Heart left ventricle (tissue), 16 donors: Measurements from ENCODE around the gene PLEKHA7. TPM values are rescaled to one million over a fixed set of nuclear protein-coding genes. Genes with fewer than 3 reads are reported as not detected.
A peak's percentile ranks its signal among the peaks of the same experiment; 100 is the strongest.

Experiments used
- ATAC-seq, 4 donors: fragments of 200-7000 bp; cut with Tn5 transposase; one replicate each; pipeline ENCODE4 v1.9.1; 2020 to 2022; ENCODE audit warnings: moderate library complexity in 4 of 4, mild to moderate bottlenecking in 3 of 4, moderate number of reproducible peaks in 1 of 4
- DNase-seq, 5 donors: peaks; one replicate each; pipeline ENCODE4 v3.0.0-alpha.2; 2020
- H3K27ac ChIP-seq, 12 donors: fragments of 200-600 bp; sonication (generic) in 4 of 12; one replicate each; pipeline versions ENCODE4 v1.5.0 to v1.8.0; 2016 to 2022; ENCODE audit warnings: mild to moderate bottlenecking in 2 of 12
- H3K27me3 ChIP-seq, 9 donors: fragments of 200-600 bp; sonication (generic) in 2 of 9; one replicate each; pipeline versions ENCODE4 v1.5.1 to v1.8.0; 2016 to 2022; ENCODE audit warnings: mild to moderate bottlenecking in 3 of 9
- H3K36me3 ChIP-seq, 9 donors: fragments of 200-600 bp; sonication (generic) in 2 of 9; one replicate each; pipeline versions ENCODE4 v1.5.0 to v1.8.0; 2018 to 2022; ENCODE audit warnings: mild to moderate bottlenecking in 2 of 9
- H3K4me1 ChIP-seq, 12 donors: fragments of 200-600 bp; sonication (generic) in 4 of 12; one replicate each; pipeline versions ENCODE4 v1.5.0 to v1.8.0; 2016 to 2022; ENCODE audit warnings: mild to moderate bottlenecking in 3 of 12
- H3K4me3 ChIP-seq, 12 donors: fragments of 200-600 bp; sonication (generic) in 4 of 12; one replicate each; pipeline versions ENCODE4 v1.5.0 to v1.8.0; 2017 to 2022; ENCODE audit warnings: mild to moderate bottlenecking in 9 of 12, moderate library complexity in 4 of 12
- H3K9me3 ChIP-seq, 12 donors: fragments of 200-600 bp; sonication (generic) in 4 of 12; one replicate each; pipeline versions ENCODE4 v1.5.0 to v1.8.0; 2016 to 2022; ENCODE audit warnings: mild to moderate bottlenecking in 1 of 12
- CTCF ChIP-seq, 12 donors: fragments of 200-600 bp; sonication (generic) in 4 of 12; IDR thresholded peaks; one replicate each; pipeline versions ENCODE4 v1.5.0 to v1.8.0; 2018 to 2022; ENCODE audit warnings: antibody characterized with exemption in 12 of 12, mild to moderate bottlenecking in 5 of 12
- POLR2A ChIP-seq, 2 donors: fragments of 450-650 bp; IDR thresholded peaks; one replicate each; pipeline ENCODE4 v1.6.1; 2017; ENCODE audit warnings: antibody characterized with exemption in 2 of 2, mild to moderate bottlenecking in 2 of 2, moderate library complexity in 2 of 2
- WGBS, 4 donors: extraction: QIAGEN DNeasy Blood & Tissue Kit in 2 of 4; methylation state at CpG; one replicate each; pipeline versions ENCODE4 v1.1.5 to v1.1.7; 2013 to 2018; 5-methylcytosine and 5-hydroxymethylcytosine counted together
- intact Hi-C, 10 donors: fragments of 100-400 bp; cut with DNase I; formaldehyde crosslinking; loops; one replicate each; pipeline versions ENCODE4 v1.11.1 to v1.14.2; 2022
- polyA plus RNA-seq, 2 donors: library from polyadenylated mRNA; stranded (reverse); fragments of 200-250 nt; gene quantifications; one replicate each; pipeline ENCODE4 v1.2.3, GENCODE V29; 2013
- total RNA-seq, 9 donors: library from RNA; depleted of rRNA in 2 of 9; stranded (reverse); fragments of >200 nt in 2 of 9; fragmentation: NEBNext Ultra II Directional in 3 of 9; extraction: Animal tissue kit (Norgen Biotek cat#: 25700) in 3 of 9; gene quantifications; one replicate each; pipeline versions ENCODE4 v1.1.0 to v1.2.4, GENCODE V29; 2016 to 2023
- donor health status: ischemic (EF 13 %, LVEDD 7.1; RV severe dilation, severe dysfunction).
- donor health status: healthy with polysubstance abuse.
- donor health status: DM: no; HTN: yes; CAD: no.
- donor health status: DM: no; HTN: no; CAD: no.
- donor health status: ischemic (EF 25% LVEDD 6.9; RV normal size, moderate dysfunction).
- donor health status: ischemic (EF 25% LVEDD 5.7; RV mildly dilated, moderate dysfunction).
- donor health status: healthy.
- donor health status: DM: yes; HTN: yes; CAD: no.
- donor health status: ischemic (EF 35%, LVEDD 5.7; RV mildly dilated, moderate dysfunction).
- donor health status: nonischemic (EF 11% LVEDD 7.7; RV severe dilation, severe dysfunction).
- donor health status: DM: yes; HTN: yes; CAD: no.
- donor health status: PGD.
- donor health status: ischemic (EF 29% LVEDD 5.4; RV normal size, mild dysfunction).
- donor health status: nonischemic (EF 23%, LVEDD 6.1; RV moderate dilation, normal function).

Gene PLEKHA7
- total and polyA plus RNA-seq, 11 donors = 13.1 to 57.5 (median 23.5) TPM

GRCh38 chr11:16793009-16793408, 221.2 kb downstream of the PLEKHA7 start:
- no peak for ATAC-seq
- Histone ChIP-seq H3K9me3 (no peaks in the 10 kb centered on the region), H3K36me3 (peaks cover 0 to 40% (median 7%) of the 10 kb centered on the region in 9 donors), H3K27ac (peak overlapping the region in 5 of 12 donors; percentile 1 to 71 (median 19)), H3K4me1 (peaks cover 0 to 82% (median 33%) of the 10 kb centered on the region in 12 donors), H3K4me3 (no peak overlapping the region), H3K27me3 (no peaks in the 10 kb centered on the region)
- intact Hi-C loops = no loop called here
- TF ChIP-seq POLR2A (IDR thresholded peaks at IDR 0.05) (no peak), CTCF (IDR thresholded peaks at IDR 0.05) (no peak)
- DNase-seq = no peak
- WGBS, 4 donors = 49 to 76% (median 61%) methylated on average over 3 of the region's 3 CpGs

GRCh38 chr11:16792426-16792825, 221.8 kb downstream of the PLEKHA7 start:
- Histone ChIP-seq H3K4me1 (peaks cover 0 to 81% (median 36%) of the 10 kb centered on the region in 12 donors), H3K36me3 (peaks cover 0 to 40% (median 7%) of the 10 kb centered on the region in 9 donors), H3K9me3 (no peaks in the 10 kb centered on the region), H3K27me3 (no peaks in the 10 kb centered on the region), H3K4me3 (no peak overlapping the region), H3K27ac (peak overlapping the region in 5 of 12 donors; percentile 1 to 71 (median 32))
- no peak for TF ChIP-seq CTCF (IDR thresholded peaks at IDR 0.05)
- no peak for TF ChIP-seq POLR2A (IDR thresholded peaks at IDR 0.05)
- no peak for ATAC-seq
- DNase-seq = no peak
- intact Hi-C loops = no loop called here

- intact Hi-C loops = no loop called here
- Histone ChIP-seq H3K27me3 (no peaks in the 10 kb centered on the region), H3K4me3 (no peak overlapping the region), H3K9me3 (no peaks in the 10 kb centered on the region), H3K36me3 (peaks cover 0 to 36% (median 7%) of the 10 kb centered on the region in 9 donors), H3K4me1 (peaks cover 0 to 73% (median 39%) of the 10 kb centered on the region in 12 donors), H3K27ac (peak overlapping the region in 10 of 12 donors; percentile 4 to 72 (median 58))
- TF ChIP-seq POLR2A (IDR thresholded peaks at IDR 0.05) (no peak), CTCF (IDR thresholded peaks at IDR 0.05) (no peak)
- peak; percentile 57 to 80 (median 75) for ATAC-seq
- peak in 1 of 5 donors; percentile 68 for DNase-seq
- 62 to 67% (median 64%) methylated on average over 13 of the region's 13 CpGs for WGBS, 4 donors
These were observed 222.8 kb downstream of the PLEKHA7 start for GRCh38 chr11:16791191-16791961.

GRCh38 chr11:16790486-16791190, 223.6 kb downstream of the PLEKHA7 start:
- H3K4me1 ChIP-seq = peaks cover 0 to 73% (median 41%) of the 10 kb centered on the region in 12 donors
- H3K27ac ChIP-seq = peak overlapping the region in 8 of 12 donors; percentile 4 to 72 (median 58)
- TF ChIP-seq CTCF (IDR thresholded peaks at IDR 0.05) (no peak), POLR2A (IDR thresholded peaks at IDR 0.05) (no peak)
- peaks cover 0 to 30% (median 7%) of the 10 kb centered on the region in 9 donors for H3K36me3 ChIP-seq
- no peak overlapping the region for H3K4me3 ChIP-seq
- no peaks in the 10 kb centered on the region for H3K27me3 ChIP-seq
- no peak for ATAC-seq
- no peaks in the 10 kb centered on the region for H3K9me3 ChIP-seq
- no peak for DNase-seq
- 83 to 92% (median 90%) methylated on average over 13 to 16 of the region's 16 CpGs for WGBS, 4 donors
- intact Hi-C loops = no loop called here
